ENCODE data around the gene RNF4.
"Not testable (repeated sequence)": the region's sequence is repeated elsewhere in the genome, so short reads cannot be mapped to it uniquely, and the experiment has no call there.

GRCh38 chr4:2465544-2465943 lies 3.4 kb upstream of the RNF4 start:
- not testable (repeated sequence) for TF ChIP-seq EZH2 (IDR thresholded peaks at IDR 0.05; ENCODE audit: insufficient read depth, low read length); CTCF (IDR thresholded peaks at IDR 0.05; ENCODE audit: insufficient read depth, low read depth, low read length)
